ENCODE results near the gene STK35.

- TF ChIP-seq CTCF (IDR thresholded peaks at IDR 0.05; ENCODE audit: low read length) (no peak), EZH2 (IDR thresholded peaks at IDR 0.05; ENCODE audit: borderline replicate concordance, low read length) (no peak)
Observed at GRCh38 chr20:2173186-2173585, 71.6 kb downstream of the STK35 start.

Data from OCI-LY1 (cell line).